Gastrocnemius medialis (tissue), 4 donors: ENCODE data around the gene CEND1. TPM values are rescaled to one million over a fixed set of nuclear protein-coding genes. Genes with fewer than 3 reads are reported as not detected.

Source experiments
- ATAC-seq, 2 donors: fragments of 150-250 bp; one replicate each; pipeline ENCODE4 v1.9.1; 2016
- DNase-seq, 2 donors: peaks; one replicate each; pipeline ENCODE4 v3.0.0-alpha.2; 2019
- H3K27ac ChIP-seq, 4 donors: fragments of 200-600 bp; sonication (generic); 1 replicate in 1 of 4; 2 replicates in 3 of 4; pipeline ENCODE4 v1.5.1; 2016 to 2018; ENCODE audit warnings: mild to moderate bottlenecking in 2 of 4, moderate library complexity in 1 of 4
- H3K27me3 ChIP-seq, 3 donors: fragments of 200-600 bp; sonication (generic) in 2 of 3; 1 replicate in 1 of 3; 2 replicates in 2 of 3; pipeline versions ENCODE4 v1.5.1 to v1.6.0; 2016 to 2019; ENCODE audit warnings: mild to moderate bottlenecking in 1 of 3, moderate library complexity in 1 of 3
- H3K36me3 ChIP-seq, 2 donors: fragments of 200-600 bp; sonication (generic) in 1 of 2; one replicate each; pipeline ENCODE4 v1.5.1; 2017 to 2018
- H3K4me1 ChIP-seq, 2 donors: fragments of 200-600 bp; sonication (generic) in 1 of 2; one replicate each; pipeline ENCODE4 v1.5.1; 2016 to 2017; ENCODE audit warnings: mild to moderate bottlenecking in 2 of 2
- H3K4me3 ChIP-seq, 4 donors: fragments of 200-600 bp; sonication (generic) in 3 of 4; 1 replicate in 1 of 4; 2 replicates in 3 of 4; pipeline ENCODE4 v1.5.1; 2016 to 2019; ENCODE audit warnings: mild to moderate bottlenecking in 2 of 4
- H3K9me3 ChIP-seq, 3 donors: fragments of 200-600 bp; sonication (generic) in 2 of 3; 1 replicate in 1 of 3; 2 replicates in 2 of 3; pipeline ENCODE4 v1.5.1; 2016 to 2019
- CTCF ChIP-seq, 5 experiments: fragments of 450-650 bp in 3 of 5; fragments of 200-600 bp in 2 of 5; sonication (generic) in 2 of 5; IDR thresholded peaks in 4 of 5; conservative IDR thresholded peaks in 1 of 5; 1 replicate in 4 of 5; 2 replicates in 1 of 5; pipeline ENCODE4 v1.5.1; 2016 to 2019; ENCODE audit warnings: antibody characterized with exemption in 5 of 5, mild to moderate bottlenecking in 3 of 5, moderate library complexity in 3 of 5
- POLR2A ChIP-seq, 2 donors: fragments of 450-650 bp; IDR thresholded peaks; one replicate each; pipeline ENCODE4 v1.6.1; 2017; ENCODE audit warnings: antibody characterized with exemption in 2 of 2, mild to moderate bottlenecking in 2 of 2, moderate library complexity in 2 of 2
- in situ Hi-C, 4 donors: fragments of 200-750 bp; cut with MboI; loops; one replicate each; pipeline versions ENCODE4 v1.15.0 to v1.8.0; 2017; ENCODE audit warnings: low sequenced_read_pairs in 4 of 4
- intact Hi-C: fragments of 100-400 bp; cut with DNase I; formaldehyde crosslinking; loops from one replicate; pipeline ENCODE4 v1.15.1; 2023; ENCODE audit warnings: low total_unique reads
- total RNA-seq, 4 donors: library from RNA; depleted of rRNA; stranded (reverse); fragments of >200 nt; gene quantifications; one replicate each; pipeline versions ENCODE4 v1.1.0 to v1.2.3, GENCODE V29; 2016

Gene CEND1
- total RNA-seq, 4 donors from 2014 or later, result 0.20 TPM; not detected in 3

- H3K36me3 ChIP-seq, result peaks cover 0 to 35% of the 10 kb centered on the region in 2 donors
- H3K9me3 ChIP-seq, result no peaks in the 10 kb centered on the region
- ATAC-seq (no peak), DNase-seq (no peak)
- H3K4me3 ChIP-seq, result peak overlapping the region; percentile 51 to 70 (median 54)
- in situ Hi-C loops (no loop called here), intact Hi-C loops (no loop called here)
- TF ChIP-seq CTCF (IDR thresholded peaks at IDR 0.05 in 4 of 5, conservative IDR thresholded peaks at IDR 0.05 in 1 of 5) (no peak), POLR2A (IDR thresholded peaks at IDR 0.05) (no peak)
- H3K27ac ChIP-seq, result peak overlapping the region; percentile 82 to 87 (median 85)
- H3K27me3 ChIP-seq, result no peaks in the 10 kb centered on the region
- peaks cover 24 to 28% of the 10 kb centered on the region in 2 donors for H3K4me1 ChIP-seq
These were observed 14.7 kb upstream of the CEND1 start for GRCh38 chr11:804599-804964.

GRCh38 chr11:803770-804598, 14.1 kb upstream of the CEND1 start:
- Histone ChIP-seq H3K27ac (no peak overlapping the region), H3K9me3 (no peaks in the 10 kb centered on the region), H3K36me3 (peaks cover 0 to 41% of the 10 kb centered on the region in 2 donors), H3K4me1 (peaks cover 24 to 28% of the 10 kb centered on the region in 2 donors), H3K4me3 (peak overlapping the region in 3 of 4 donors; percentile 54 to 70 (median 54)), H3K27me3 (no peaks in the 10 kb centered on the region)
- DNase-seq (no peak), ATAC-seq (no peak)
- TF ChIP-seq POLR2A (IDR thresholded peaks at IDR 0.05) (no peak), CTCF (IDR thresholded peaks at IDR 0.05 in 4 of 5, conservative IDR thresholded peaks at IDR 0.05 in 1 of 5) (no peak)
- intact Hi-C loops, result no loop called here
- in situ Hi-C loops, result no loop called here

GRCh38 chr11:803467-803742, 13.5 kb upstream of the CEND1 start:
- Histone ChIP-seq H3K27me3 (no peaks in the 10 kb centered on the region), H3K4me1 (peaks cover 20 to 26% of the 10 kb centered on the region in 2 donors), H3K27ac (no peak overlapping the region), H3K4me3 (no peak overlapping the region), H3K36me3 (peaks cover 0 to 41% of the 10 kb centered on the region in 2 donors), H3K9me3 (no peaks in the 10 kb centered on the region)
- ATAC-seq (no peak), DNase-seq (no peak)
- TF ChIP-seq CTCF (IDR thresholded peaks at IDR 0.05 in 4 of 5, conservative IDR thresholded peaks at IDR 0.05 in 1 of 5), result no peak
- no peak for TF ChIP-seq POLR2A (IDR thresholded peaks at IDR 0.05)
- intact Hi-C loops, result no loop called here
- in situ Hi-C loops, result no loop called here

- Histone ChIP-seq H3K36me3 (peaks cover 0 to 41% of the 10 kb centered on the region in 2 donors), H3K27ac (no peak overlapping the region), H3K4me3 (no peak overlapping the region), H3K9me3 (no peaks in the 10 kb centered on the region), H3K27me3 (no peaks in the 10 kb centered on the region), H3K4me1 (peaks cover 19 to 23% of the 10 kb centered on the region in 2 donors)
- no peak for ATAC-seq
- intact Hi-C loops, result no loop called here
- DNase-seq, result no peak
- TF ChIP-seq POLR2A (IDR thresholded peaks at IDR 0.05), result no peak
- no peak for TF ChIP-seq CTCF (IDR thresholded peaks at IDR 0.05 in 4 of 5, conservative IDR thresholded peaks at IDR 0.05 in 1 of 5)
- in situ Hi-C loops, result no loop called here
These were observed 13.0 kb upstream of the CEND1 start for GRCh38 chr11:802693-803466.
